HG02678 (cell line): Measurements from ENCODE around the gene ELMOD1.

Source experiments
- ATAC-seq: cut with Tn5 transposase; IDR thresholded peaks from one replicate; pipeline ENCODE4 v1.9.1; 2021; ENCODE audit warnings: mild to moderate bottlenecking, moderate library complexity; ENCODE audit not compliant: unreplicated experiment

ELMOD1 gene

DNA sequence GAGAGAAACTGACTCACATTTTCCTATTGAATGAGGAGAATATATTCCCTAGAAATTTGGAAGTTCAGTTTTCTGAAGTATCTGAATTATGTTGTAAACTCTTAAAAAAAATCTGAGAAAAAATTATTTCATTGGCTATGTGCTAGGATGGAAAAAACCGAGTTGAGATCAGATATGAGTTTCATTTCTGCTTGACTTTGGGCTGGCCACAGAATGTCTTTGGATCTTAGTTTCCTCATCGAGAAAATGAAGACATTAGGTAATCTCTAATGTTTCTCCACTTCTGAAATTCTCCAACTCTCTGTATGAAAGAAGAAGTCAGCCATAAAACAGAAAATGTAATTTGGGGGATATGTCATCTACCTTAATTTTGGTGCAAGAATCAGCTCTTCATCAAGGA, 92.1 kb downstream of the ELMOD1 start:
- ATAC-seq, result no peak

DNA sequence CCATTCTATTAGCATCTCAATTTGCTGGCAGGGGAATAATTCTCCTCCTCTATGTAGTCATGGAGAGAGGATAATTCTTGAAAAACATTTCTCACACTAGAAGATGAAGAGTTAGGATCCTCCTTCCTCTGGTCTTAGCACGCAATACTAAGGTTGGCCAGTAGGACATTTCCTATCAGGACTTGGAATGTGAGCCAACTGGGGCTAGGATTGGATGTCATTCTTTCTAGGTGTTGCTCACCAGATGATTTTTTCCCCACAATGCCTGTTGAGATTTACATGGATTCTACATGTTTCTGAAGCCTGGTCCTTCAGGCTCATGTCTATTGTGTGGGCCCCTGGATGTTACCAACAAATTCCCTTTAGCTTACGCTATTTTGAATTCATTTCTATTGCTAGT, 92.9 kb downstream of the ELMOD1 start:
- ATAC-seq, result no peak

DNA sequence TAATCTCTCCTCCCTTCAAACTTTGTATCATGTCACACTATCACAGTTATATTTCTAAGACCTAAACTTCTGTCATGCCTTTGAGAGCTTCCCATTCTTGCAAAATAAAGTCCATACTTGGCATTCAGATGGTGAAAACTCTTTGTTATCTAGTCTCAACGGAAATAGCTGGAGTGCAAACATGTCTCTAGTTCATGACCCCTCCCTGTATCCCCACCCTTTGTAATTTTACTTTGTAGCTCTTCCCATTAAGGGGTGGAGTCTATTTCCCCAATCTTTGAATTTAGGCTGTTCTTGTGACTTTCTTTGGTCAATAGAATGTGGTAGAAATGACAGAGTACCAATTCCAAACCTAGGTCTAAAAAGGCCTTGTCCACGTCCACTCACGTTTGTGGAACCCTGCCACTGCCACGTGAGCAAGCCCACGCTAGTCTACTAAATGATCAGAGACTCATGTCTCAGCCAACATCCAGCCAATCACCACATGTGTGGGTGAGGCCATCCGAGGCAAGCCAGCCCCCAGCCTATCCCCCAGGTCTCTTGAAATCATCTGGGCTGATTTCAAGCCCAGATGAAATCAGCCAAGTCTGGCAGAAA, 97.5 kb downstream of the ELMOD1 start:
- ATAC-seq, result no peak

DNA sequence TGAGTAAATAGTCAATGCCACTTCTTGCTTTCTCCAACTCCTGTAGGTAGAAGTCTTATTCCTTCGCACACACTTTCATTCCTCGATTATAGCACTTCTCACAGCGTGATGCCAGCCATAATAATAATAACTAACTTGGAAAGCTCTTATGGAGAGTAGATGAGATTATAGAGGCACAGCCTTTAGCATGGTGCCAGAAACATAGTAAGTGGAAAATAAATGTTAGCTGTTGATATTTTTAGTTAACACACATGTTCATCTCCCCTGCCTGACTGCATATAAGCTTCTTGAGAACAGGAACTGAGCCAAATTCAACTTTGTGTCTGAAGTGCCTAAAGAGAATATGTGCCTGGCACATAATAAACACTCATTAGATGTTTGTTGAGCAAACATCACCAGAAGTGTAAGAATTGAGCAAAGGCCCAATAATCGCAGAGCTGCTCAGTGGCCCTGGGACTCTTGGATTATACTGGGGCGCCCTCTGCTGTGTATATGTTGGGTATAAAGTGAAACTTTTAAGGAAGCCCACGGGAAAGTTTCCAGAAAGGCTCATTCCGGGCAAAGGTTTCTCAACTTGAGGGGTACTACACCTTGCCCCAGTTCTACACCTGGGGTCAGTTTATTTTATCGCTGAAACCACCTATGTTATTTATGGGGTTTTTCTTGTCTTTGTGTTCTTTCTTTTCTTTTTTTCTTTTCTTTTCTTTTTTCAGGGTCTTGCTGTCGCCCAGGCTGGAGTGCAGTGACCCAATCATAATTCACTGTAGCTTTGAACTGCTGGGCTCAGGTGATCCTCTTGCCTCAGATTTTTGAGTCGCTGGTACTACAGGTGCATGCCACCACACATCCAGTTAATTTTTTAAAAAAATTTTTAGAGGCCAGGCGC, 98.6 kb downstream of the ELMOD1 start:
- ATAC-seq, result peak; percentile 66

DNA sequence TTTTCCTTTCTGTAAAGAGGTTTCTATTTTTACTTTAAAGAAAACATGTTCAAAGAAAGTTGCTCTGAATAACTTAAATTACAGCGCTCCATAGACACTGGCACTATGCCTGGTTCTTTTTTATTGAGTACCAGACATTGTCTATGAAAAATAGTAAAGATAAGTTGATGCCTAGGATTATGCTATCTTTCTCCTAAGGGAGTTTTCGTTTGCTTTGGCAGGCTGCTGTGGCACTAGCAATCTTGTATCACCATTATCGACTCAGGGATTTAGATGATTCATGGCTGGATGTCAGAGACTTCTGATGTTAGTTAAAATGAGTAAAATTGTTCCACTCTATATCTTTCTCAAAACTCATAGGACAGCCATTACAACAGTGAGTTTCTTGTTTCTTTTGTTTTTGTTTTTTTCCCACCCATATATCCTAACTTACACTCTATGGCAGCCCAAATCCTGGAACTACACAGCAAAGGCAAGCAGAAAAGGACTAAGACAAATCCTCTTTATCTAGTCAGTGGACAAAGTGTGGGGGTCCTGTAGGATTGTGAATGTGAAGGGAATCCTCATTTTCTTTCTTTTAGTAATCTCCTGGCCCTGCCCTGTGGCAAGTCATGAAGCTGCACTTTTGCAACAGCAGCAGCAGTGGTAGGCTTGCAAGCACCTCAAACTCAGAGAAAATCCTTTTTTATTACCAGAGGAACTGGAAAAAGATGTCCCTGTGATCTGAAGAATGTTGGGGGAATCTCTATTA, 100.2 kb downstream of the ELMOD1 start:
- ATAC-seq, result no peak

DNA sequence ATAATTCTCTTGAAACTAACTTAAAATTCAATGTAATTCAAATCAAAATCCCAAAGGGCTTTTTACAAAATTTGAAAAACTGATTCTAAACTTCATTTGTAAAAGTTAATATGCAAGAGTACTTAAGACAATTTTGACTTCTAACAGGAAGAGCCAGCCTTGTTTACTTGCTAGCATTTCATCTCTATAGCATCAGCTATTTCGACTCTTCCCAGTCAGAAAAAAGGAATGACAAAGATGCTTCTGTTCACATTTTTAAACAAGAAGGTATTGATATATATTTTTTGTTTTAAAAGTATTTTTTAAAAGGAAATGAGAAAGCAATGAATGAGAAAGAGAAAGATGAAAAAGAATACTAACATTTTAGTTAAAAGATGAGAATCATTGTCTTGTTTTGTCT, 104.5 kb downstream of the ELMOD1 start:
- ATAC-seq, result no peak

DNA sequence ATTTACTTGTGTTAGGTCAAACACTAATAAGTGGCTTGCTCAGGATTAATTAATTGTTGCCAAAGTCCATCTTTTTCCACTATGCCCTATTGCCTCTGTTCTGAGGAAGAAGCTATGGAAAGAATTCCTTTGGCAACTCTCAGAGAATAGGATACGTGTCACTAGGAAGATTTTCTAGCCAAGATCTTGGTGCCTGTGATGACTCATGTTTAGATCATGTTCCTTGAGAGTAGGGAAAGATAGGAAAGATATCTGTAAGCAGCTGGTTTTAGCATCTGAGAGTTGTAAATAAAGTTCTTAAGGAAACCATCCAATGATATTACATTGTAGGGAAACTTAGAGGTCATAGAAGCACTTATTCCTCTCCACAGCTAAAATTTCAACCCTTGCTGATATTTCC, 105.2 kb downstream of the ELMOD1 start:
- no peak for ATAC-seq

DNA sequence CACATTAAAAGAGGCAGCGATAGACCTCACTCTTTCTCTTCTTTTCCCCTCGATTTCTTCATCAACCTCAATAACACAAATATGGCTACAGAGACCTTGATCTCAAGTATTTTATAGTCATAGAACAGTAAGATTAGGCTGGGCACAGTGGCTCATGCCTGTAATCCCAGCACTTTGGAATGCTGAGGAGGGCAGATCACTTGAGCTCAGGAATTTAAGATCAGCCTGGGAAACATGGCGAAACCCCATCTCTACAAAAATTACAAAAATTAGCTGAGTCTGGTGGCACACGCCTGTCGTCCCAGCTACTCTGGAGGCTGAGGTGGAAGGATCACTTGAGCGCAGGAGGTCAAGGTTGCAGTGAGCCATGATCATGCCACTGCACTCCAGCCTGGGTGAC, 106.3 kb downstream of the ELMOD1 start:
- no peak for ATAC-seq

DNA sequence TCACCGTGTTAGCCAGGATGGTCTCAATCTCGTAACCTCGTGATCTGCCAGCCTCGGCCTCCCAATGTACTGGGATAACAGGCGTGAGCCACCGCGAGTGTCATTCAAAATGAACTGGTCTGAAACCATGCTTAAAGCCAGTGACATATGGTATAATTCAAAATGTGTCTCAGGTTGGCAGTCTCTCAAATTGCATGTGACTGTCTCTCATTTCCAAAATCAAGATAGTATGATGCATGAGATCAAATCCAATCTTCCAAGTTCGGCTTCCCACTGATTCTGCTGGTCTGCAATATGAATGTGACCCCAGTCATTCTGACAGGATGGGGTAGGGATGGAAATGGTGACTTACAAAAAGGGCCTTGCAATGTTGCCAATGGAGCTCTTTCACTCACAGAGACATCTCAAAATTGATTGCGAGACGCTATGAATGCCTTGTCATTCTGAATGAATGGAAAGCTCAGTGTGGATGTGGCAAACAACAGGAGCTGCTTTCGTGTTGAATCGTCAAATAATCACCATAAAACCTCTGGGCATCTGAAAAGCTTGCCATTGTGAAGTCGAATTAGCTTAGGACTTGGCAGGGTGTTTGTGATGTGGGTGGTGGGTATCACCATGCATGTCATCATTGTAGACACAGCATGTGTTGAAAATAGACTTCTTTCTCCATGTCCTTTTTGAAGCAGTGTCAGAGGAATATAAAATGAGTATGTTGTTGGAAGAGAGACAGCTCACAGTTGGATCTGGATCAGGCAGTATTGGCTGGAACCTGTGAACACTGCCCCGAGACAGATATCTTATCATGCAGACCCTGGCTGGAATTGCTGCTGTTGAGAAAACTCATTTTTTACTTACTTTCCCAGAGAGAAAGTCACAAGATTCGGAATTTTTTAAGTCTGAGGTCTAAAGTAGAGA, 108.7 kb downstream of the ELMOD1 start:
- no peak for ATAC-seq

DNA sequence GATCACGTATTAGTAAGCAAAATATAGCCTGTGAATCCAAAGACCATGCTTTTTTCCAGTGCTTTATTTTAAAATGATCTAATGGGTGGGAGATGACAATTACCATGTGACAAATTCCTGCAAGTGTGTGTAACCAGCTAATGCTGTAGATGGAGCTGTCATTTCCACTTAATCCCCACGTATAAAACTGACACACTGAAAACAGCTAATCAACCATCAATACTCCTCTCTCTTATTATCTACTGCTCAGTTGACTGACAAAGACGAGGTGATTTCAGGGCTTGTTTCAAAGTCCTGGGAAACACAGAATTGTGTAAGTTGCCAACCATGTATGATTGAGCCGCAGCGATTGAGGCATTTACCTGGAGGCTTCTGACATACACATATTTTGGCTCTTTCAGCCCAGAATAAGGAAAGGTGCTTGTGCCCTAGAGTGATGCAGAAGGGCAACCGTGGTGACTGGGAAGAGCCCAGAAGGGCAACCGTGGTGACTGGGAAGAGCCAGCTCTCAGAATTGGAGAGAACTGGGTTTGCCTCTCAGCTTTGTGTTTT, 111.2 kb downstream of the ELMOD1 start:
- ATAC-seq, result no peak

DNA sequence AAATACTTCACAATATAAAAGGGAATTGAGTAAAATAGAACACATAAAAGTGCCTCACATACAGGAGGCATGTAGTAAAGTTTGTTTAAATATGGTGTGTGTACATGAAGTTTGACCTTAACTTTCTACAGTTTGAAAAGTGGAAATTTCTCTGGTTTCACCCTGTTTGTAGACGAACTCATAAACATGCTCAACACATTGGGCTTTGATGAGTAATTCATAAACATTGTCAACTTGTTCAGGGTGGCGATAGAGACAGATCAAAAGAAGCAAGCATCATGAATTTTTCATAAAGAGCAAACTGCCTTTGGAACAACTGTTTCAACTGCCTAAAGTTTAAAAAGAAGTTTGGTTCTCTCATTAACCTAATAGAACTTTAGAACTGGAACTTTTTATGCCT, 111.8 kb downstream of the ELMOD1 start:
- ATAC-seq, result no peak

DNA sequence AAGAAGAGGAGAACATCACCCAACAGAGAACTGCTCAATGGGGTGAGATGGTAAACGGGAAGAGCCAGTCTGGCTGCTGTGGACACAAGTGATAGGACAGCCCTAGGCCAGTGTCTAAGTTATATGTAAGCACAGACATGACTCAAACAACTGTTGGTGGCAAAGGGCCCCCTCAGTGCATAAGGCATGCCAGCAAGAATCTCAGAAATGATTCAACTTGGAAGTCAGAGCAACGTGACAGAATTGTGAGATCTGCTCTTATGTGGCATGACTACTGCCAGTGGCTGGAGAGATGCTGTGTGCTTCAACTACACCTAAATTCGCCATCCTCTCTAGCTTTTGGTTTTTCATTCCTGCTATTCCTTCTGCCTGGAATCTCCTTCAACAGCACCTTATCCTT, 113.5 kb downstream of the ELMOD1 start:
- no peak for ATAC-seq

DNA sequence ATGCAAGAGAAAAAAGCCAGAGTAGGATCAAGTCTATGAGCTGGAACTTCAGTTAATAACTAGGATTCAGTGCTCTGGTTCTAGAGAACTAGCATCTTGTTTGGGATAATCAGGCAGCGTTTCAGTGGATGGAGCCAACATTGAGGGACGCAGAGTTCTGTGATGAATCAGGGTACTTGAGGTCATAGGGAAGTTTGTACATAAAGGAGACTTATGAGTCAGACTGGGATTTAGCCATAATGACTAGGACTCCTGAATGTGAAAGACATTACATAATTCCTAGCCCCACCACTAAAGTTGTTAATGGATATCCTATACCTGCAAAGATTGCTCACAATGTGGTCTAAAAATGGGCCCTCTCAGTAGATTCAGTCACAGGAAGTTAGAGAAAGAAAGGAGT, 114.1 kb downstream of the ELMOD1 start:
- ATAC-seq, result no peak

DNA sequence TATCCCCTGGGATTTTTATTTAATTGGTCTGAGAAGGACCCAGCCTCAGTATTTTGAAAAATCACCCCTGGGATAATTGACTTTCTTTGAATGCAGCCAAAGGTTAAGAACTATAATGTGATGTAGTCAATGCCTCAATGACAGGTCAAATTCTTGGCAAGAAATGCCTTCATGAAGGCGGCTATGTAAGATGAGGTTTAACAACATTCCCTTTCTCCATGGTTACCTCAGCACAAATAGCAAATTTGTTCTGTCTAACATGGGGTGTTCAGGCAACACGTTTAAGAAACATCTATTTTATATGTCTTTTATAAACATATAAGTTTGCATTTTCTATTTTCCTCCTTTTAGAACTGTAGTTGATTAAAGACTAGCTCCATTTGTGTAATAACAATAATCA, 115.6 kb downstream of the ELMOD1 start:
- ATAC-seq, result no peak

DNA sequence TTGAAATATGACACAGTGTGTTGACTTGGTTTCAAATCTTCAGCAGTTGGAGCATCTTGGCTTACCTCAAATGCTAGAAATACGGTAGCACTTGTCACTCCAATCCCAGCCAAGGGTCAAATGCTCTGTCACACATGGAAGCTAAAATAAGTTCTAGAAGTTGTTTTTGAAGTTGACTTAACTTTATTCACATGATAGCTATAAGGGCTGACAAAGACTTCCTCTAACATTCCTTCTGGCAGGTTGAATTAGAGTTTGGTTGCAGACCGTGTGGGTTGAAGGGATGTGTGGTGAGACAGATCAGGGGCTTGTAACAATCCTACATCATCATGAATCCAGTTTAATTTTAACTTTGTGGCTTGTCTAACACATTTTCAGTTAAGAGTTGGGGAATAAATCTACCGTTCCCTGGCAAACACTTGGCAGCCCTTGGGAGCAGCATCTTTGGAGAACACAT, 116.3 kb downstream of the ELMOD1 start:
- ATAC-seq, result no peak

DNA sequence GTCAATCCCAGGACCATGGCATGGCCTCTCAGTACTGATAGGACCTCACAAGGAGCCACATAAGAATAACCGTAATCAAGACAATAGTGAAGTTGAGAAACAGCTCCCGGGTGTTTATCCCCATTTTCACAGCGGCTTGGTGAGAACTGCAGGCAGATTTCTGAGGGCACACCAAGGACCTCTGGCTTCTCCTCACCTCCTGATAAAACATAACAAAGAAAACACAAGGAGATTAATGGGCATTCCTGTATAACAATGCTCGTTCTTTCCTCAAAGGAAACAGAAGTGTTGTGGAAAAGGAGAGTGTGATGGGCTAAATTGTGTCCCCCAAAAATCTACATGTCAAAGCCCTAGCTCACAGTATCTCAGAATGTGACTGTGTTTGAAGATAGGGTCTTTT, 116.9 kb downstream of the ELMOD1 start:
- ATAC-seq, result no peak

DNA sequence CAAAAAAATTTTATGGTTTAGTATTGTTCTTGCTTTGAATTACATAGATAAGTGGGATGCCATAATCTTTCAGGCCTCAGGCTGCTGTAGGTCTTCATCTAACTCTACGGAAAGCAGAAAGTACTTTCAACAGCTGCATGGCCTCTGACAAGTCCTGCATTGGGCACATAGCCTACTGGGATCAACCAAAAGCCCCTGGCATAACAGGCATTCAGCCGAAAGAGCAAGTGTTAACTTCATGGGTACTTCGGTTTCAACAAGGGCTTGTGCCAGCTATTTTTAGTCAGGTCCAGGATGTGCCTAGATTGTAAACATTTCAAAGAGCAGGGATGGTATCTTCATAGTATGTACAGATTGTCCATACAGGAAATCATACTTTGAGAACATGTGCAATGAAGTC, 117.8 kb downstream of the ELMOD1 start:
- ATAC-seq, result no peak

DNA sequence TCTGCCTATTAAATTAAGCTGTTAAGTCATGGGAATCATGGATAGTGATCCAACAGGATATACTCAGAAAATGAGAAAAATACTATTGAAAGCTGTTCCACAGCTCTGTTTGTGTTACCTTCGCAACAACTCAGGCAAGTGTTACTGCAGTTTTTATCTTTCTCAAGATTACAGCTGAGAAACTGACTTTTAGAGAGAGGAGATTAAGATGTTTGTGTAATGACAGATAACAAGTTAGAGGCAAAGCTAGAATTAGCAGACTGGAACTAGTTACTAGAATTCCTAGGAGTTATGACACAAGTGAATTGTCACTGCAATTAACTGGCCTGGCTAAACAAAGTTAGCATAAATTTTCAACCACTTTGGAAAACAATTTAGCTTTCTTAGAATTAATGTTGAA, 119.4 kb downstream of the ELMOD1 start:
- no peak for ATAC-seq

DNA sequence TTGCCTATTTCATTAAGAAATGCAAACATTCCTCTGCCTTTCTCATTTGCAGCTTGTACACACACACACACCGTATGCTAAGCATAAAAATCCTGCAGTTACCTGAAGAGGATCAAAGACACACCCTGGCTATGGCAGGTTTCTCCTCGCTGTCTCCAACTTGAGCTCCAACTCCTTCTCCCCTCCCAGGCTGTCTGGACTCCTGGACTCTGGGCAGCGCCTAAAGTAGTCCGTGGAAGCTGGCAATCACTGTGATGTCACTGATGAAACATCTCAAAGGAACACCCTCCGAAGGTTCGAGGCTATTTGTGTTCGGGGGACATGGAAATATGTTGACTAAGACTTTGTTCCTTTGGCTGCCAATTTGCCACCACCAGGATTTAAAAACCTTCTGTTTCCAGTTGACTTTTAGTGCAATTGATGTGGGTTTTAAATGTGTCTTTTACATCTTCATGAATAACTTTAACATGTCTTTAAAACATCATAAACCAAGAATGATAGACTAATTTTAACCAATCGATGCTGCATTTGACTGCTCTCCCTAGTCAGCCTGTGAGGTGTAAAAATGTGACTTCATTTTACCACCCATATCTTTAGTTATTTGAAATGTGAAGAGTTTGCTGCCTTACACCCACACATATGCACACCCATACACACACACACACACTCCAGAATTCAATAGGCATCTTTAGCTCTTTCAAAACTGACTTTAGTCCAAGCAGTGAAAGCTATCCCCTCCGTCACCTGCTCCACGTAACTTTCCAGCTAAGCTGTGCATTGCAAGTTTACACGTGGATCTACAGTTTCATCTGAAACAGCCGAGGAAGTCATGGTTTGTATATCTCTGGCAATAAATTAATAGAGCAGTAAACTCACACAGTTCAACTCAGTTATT, 121.2 kb downstream of the ELMOD1 start, which contains the start of gene SLN:
SLN (minus strand) TSS at position 196 of the 895 bp plus-strand sequence.
- no peak for ATAC-seq
